SK-N-SH treated with all-trans-retinoic acid at 6 μM for 48 hours (cell line): ENCODE measurements around the gene NEK1.

Source experiments
- ATAC-seq: fragments of 200-7000 bp; cut with Tn5 transposase; 3 replicates; pipeline ENCODE4 v1.9.1; 2020; ENCODE audit warnings: mild to moderate bottlenecking, moderate library complexity
- ARNTL ChIP-seq: fragments of 450-650 bp; formaldehyde crosslinking; IDR thresholded peaks from 2 replicates; pipeline ENCODE4 v1.5.0; 2020; ENCODE audit warnings: low read depth, mild to moderate bottlenecking, moderate library complexity, borderline replicate concordance
- BACH2 ChIP-seq: fragments of 250-450 bp; sonication (Bioruptor Pico); IDR thresholded peaks from 2 replicates; pipeline ENCODE4 v1.9.0; 2021; ENCODE audit warnings: mild to moderate bottlenecking, borderline replicate concordance
- CSDC2 ChIP-seq: fragments of 250-450 bp; sonication (Bioruptor Pico); IDR thresholded peaks from 2 replicates; pipeline ENCODE4 v1.5.0; 2020; ENCODE audit warnings: mild to moderate bottlenecking, moderate library complexity
- ESRRG ChIP-seq: fragments of 250-450 bp; sonication (Bioruptor Pico); IDR thresholded peaks from 2 replicates; pipeline ENCODE4 v1.6.1; 2021; ENCODE audit warnings: mild to moderate bottlenecking
- GLIS3 ChIP-seq: fragments of 250-450 bp; sonication (Bioruptor Pico); IDR thresholded peaks from 2 replicates; pipeline ENCODE4 v1.5.0; 2020; ENCODE audit warnings: mild to moderate bottlenecking, moderate library complexity
- ISL1 ChIP-seq: fragments of 250-450 bp; sonication (Bioruptor Pico); IDR thresholded peaks from 2 replicates; pipeline ENCODE4 v2.1.2; 2022; ENCODE audit warnings: mild to moderate bottlenecking, moderate library complexity
- OSR1 ChIP-seq: fragments of 250-450 bp; sonication (Bioruptor Pico); IDR thresholded peaks from 2 replicates; pipeline ENCODE4 v1.8.0; 2022; ENCODE audit warnings: moderate library complexity, mild to moderate bottlenecking, inconsistent platforms
- POU6F1 ChIP-seq: fragments of 250-450 bp; sonication (Bioruptor Pico); IDR thresholded peaks from 2 replicates; pipeline ENCODE4 v1.8.0; 2021; ENCODE audit warnings: low read depth, mild to moderate bottlenecking, moderate library complexity, borderline replicate concordance
- PPARA ChIP-seq: fragments of 250-450 bp; sonication (Bioruptor Pico); IDR thresholded peaks from 2 replicates; pipeline ENCODE4 v1.5.0; 2020; ENCODE audit warnings: mild to moderate bottlenecking, borderline replicate concordance
- RARB ChIP-seq: fragments of 250-450 bp; sonication (Bioruptor Pico); IDR thresholded peaks from 2 replicates; pipeline ENCODE4 v1.8.0; 2021; ENCODE audit warnings: mild to moderate bottlenecking, moderate library complexity
- SNAI2 ChIP-seq: fragments of 250-450 bp; sonication (Bioruptor Pico); IDR thresholded peaks from 2 replicates; pipeline ENCODE4 v1.5.0; 2020; ENCODE audit warnings: mild to moderate bottlenecking, moderate library complexity
- TCF4 ChIP-seq: fragments of 250-450 bp; sonication (Bioruptor Pico); IDR thresholded peaks from 2 replicates; pipeline ENCODE4 v1.8.0; 2021; ENCODE audit warnings: mild to moderate bottlenecking, moderate library complexity, borderline replicate concordance
- TOX ChIP-seq: fragments of 250-450 bp; sonication (Bioruptor Pico); IDR thresholded peaks from 2 replicates; pipeline ENCODE4 v1.8.0; 2021; ENCODE audit warnings: mild to moderate bottlenecking, moderate library complexity, borderline replicate concordance
- ZC3H10 ChIP-seq: fragments of 250-450 bp; sonication (Bioruptor Pico); IDR thresholded peaks from 2 replicates; pipeline ENCODE4 v1.5.1; 2021; ENCODE audit warnings: mild to moderate bottlenecking, moderate library complexity
- ZFP3 ChIP-seq: fragments of 250-450 bp; sonication (Bioruptor Pico); IDR thresholded peaks from 2 replicates; pipeline ENCODE4 v1.5.0; 2020; ENCODE audit warnings: mild to moderate bottlenecking, moderate library complexity
- ZFP30 ChIP-seq: fragments of 450-650 bp; formaldehyde crosslinking; IDR thresholded peaks from 2 replicates; pipeline ENCODE4 v1.5.0; 2022; ENCODE audit warnings: mild to moderate bottlenecking, moderate library complexity
- ZNF565 ChIP-seq: fragments of 450-650 bp; formaldehyde crosslinking; conservative IDR thresholded peaks from 2 replicates; pipeline ENCODE4 v1.5.0; 2020; ENCODE audit warnings: low read depth, mild to moderate bottlenecking, moderate library complexity
- ZNF70 ChIP-seq: fragments of 450-650 bp; formaldehyde crosslinking; IDR thresholded peaks from 2 replicates; pipeline ENCODE4 v1.5.0; 2020; ENCODE audit warnings: mild to moderate bottlenecking, moderate library complexity
- ZNF8 ChIP-seq: fragments of 450-650 bp; formaldehyde crosslinking; IDR thresholded peaks from 2 replicates; pipeline ENCODE4 v1.5.0; 2020; ENCODE audit warnings: mild to moderate bottlenecking, moderate library complexity
- TF ChIP-seq, protein P1 (sequence below): fragments of 250-450 bp; sonication (Bioruptor Pico); IDR thresholded peaks from 2 replicates; pipeline ENCODE4 v1.5.1; 2021; ENCODE audit warnings: mild to moderate bottlenecking, moderate library complexity
- TF ChIP-seq, protein P2 (sequence below): fragments of 250-450 bp; sonication (Bioruptor Pico); IDR thresholded peaks from 2 replicates; pipeline ENCODE4 v1.5.0; 2020; ENCODE audit warnings: mild to moderate bottlenecking, moderate library complexity
- TF ChIP-seq, protein P3 (sequence below): fragments of 250-450 bp; sonication (Bioruptor Pico); IDR thresholded peaks from 2 replicates; pipeline ENCODE4 v1.8.0; 2020; ENCODE audit warnings: mild to moderate bottlenecking, moderate library complexity, borderline replicate concordance
- TF ChIP-seq, protein P4 (sequence below): fragments of 250-450 bp; sonication (Bioruptor Pico); IDR thresholded peaks from 2 replicates; pipeline ENCODE4 v1.5.1; 2020; ENCODE audit warnings: low read depth, mild to moderate bottlenecking, moderate library complexity

The NEK1 gene

GRCh38 chr4:169351872-169352271 lies 260.5 kb downstream of the NEK1 start:
- no peak for ATAC-seq
- TF ChIP-seq BACH2 = no peak
- TF ChIP-seq ARNTL (CRISPR knock-in tag) = no peak
- TF ChIP-seq ZFP30 = no peak
- no peak for TF ChIP-seq CSDC2 (CRISPR knock-in tag)
- no peak for TF ChIP-seq OSR1
- no peak for TF ChIP-seq RARB (CRISPR knock-in tag)
- TF ChIP-seq, all 23 proteins: peak for 0

- no peak for TF ChIP-seq OSR1
- TF ChIP-seq ARNTL (CRISPR knock-in tag) = no peak
- TF ChIP-seq ZNF8 = no peak
- TF ChIP-seq GLIS3 (CRISPR knock-in tag) = no peak
- TF ChIP-seq ZFP30 = no peak
- TF ChIP-seq TCF4 (CRISPR knock-in tag) = no peak
- no peak for TF ChIP-seq POU6F1
- TF ChIP-seq, protein P1, sequence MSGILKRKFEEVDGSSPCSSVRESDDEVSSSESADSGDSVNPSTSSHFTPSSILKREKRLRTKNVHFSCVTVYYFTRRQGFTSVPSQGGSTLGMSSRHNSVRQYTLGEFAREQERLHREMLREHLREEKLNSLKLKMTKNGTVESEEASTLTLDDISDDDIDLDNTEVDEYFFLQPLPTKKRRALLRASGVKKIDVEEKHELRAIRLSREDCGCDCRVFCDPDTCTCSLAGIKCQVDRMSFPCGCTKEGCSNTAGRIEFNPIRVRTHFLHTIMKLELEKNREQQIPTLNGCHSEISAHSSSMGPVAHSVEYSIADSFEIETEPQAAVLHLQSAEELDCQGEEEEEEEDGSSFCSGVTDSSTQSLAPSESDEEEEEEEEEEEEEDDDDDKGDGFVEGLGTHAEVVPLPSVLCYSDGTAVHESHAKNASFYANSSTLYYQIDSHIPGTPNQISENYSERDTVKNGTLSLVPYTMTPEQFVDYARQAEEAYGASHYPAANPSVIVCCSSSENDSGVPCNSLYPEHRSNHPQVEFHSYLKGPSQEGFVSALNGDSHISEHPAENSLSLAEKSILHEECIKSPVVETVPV = no peak
- TF ChIP-seq TOX (CRISPR knock-in tag) = no peak
- no peak for TF ChIP-seq SNAI2 (CRISPR knock-in tag)
- TF ChIP-seq PPARA (CRISPR knock-in tag) = no peak
- no peak for TF ChIP-seq ZFP3
- no peak for TF ChIP-seq ZNF70 (CRISPR knock-in tag)
- TF ChIP-seq, protein P2, sequence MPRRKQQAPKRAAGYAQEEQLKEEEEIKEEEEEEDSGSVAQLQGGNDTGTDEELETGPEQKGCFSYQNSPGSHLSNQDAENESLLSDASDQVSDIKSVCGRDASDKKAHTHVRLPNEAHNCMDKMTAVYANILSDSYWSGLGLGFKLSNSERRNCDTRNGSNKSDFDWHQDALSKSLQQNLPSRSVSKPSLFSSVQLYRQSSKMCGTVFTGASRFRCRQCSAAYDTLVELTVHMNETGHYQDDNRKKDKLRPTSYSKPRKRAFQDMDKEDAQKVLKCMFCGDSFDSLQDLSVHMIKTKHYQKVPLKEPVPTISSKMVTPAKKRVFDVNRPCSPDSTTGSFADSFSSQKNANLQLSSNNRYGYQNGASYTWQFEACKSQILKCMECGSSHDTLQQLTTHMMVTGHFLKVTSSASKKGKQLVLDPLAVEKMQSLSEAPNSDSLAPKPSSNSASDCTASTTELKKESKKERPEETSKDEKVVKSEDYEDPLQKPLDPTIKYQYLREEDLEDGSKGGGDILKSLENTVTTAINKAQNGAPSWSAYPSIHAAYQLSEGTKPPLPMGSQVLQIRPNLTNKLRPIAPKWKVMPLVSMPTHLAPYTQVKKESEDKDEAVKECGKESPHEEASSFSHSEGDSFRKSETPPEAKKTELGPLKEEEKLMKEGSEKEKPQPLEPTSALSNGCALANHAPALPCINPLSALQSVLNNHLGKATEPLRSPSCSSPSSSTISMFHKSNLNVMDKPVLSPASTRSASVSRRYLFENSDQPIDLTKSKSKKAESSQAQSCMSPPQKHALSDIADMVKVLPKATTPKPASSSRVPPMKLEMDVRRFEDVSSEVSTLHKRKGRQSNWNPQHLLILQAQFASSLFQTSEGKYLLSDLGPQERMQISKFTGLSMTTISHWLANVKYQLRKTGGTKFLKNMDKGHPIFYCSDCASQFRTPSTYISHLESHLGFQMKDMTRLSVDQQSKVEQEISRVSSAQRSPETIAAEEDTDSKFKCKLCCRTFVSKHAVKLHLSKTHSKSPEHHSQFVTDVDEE = no peak
- TF ChIP-seq ISL1 (CRISPR knock-in tag) = no peak
- no peak for TF ChIP-seq CSDC2 (CRISPR knock-in tag)
- TF ChIP-seq ESRRG (CRISPR knock-in tag) = no peak
- TF ChIP-seq, protein P3, sequence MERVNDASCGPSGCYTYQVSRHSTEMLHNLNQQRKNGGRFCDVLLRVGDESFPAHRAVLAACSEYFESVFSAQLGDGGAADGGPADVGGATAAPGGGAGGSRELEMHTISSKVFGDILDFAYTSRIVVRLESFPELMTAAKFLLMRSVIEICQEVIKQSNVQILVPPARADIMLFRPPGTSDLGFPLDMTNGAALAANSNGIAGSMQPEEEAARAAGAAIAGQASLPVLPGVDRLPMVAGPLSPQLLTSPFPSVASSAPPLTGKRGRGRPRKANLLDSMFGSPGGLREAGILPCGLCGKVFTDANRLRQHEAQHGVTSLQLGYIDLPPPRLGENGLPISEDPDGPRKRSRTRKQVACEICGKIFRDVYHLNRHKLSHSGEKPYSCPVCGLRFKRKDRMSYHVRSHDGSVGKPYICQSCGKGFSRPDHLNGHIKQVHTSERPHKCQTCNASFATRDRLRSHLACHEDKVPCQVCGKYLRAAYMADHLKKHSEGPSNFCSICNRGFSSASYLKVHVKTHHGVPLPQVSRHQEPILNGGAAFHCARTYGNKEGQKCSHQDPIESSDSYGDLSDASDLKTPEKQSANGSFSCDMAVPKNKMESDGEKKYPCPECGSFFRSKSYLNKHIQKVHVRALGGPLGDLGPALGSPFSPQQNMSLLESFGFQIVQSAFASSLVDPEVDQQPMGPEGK (CRISPR knock-in tag) = no peak
- no peak for TF ChIP-seq BACH2
- peak; percentile 28; the same call in 1 of the 3 replicates for ATAC-seq
Observed at GRCh38 chr4:169348541-169348940, 263.8 kb downstream of the NEK1 start.

GRCh38 chr4:169346840-169347239 lies 265.5 kb downstream of the NEK1 start:
- ATAC-seq = no peak
- TF ChIP-seq CSDC2 (CRISPR knock-in tag) (no peak), ISL1 (CRISPR knock-in tag) (no peak), ZFP30 (no peak), TCF4 (CRISPR knock-in tag) (no peak), ZFP3 (no peak), ZNF565 (CRISPR knock-in tag) (no peak), ARNTL (CRISPR knock-in tag) (no peak), ESRRG (CRISPR knock-in tag) (no peak), OSR1 (no peak), BACH2 (no peak), PPARA (CRISPR knock-in tag) (no peak), TOX (CRISPR knock-in tag) (no peak), ZC3H10 (CRISPR knock-in tag) (no peak), ZNF70 (CRISPR knock-in tag) (no peak)
- TF ChIP-seq, protein P3 (CRISPR knock-in tag) = no peak
- TF ChIP-seq, protein P1 = no peak
- TF ChIP-seq, protein P4, sequence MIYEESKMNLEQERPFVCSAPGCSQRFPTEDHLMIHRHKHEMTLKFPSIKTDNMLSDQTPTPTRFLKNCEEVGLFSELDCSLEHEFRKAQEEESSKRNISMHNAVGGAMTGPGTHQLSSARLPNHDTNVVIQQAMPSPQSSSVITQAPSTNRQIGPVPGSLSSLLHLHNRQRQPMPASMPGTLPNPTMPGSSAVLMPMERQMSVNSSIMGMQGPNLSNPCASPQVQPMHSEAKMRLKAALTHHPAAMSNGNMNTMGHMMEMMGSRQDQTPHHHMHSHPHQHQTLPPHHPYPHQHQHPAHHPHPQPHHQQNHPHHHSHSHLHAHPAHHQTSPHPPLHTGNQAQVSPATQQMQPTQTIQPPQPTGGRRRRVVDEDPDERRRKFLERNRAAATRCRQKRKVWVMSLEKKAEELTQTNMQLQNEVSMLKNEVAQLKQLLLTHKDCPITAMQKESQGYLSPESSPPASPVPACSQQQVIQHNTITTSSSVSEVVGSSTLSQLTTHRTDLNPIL = no peak
